Upper lobe of left lung (tissue), 4 donors: Measurements from ENCODE around the gene TMCC1.

Experiments
- EP300 ChIP-seq, 4 donors: sonication (generic); formaldehyde crosslinking; IDR thresholded peaks; one replicate each; pipeline ENCODE4 v1.5.1; 2017; ENCODE audit warnings: antibody characterized with exemption in 4 of 4, control low read depth in 2 of 4
- POLR2A ChIP-seq, 4 donors: fragments of 450-650 bp; IDR thresholded peaks; one replicate each; pipeline ENCODE4 v1.5.1; 2016 to 2017; ENCODE audit warnings: antibody characterized with exemption in 4 of 4, mild to moderate bottlenecking in 2 of 4
- TF ChIP-seq, protein P1 (sequence below), 6 experiments: fragments of 450-650 bp in 4 of 6; fragments of 200-600 bp in 2 of 6; sonication (generic) in 2 of 6; IDR thresholded peaks; one replicate each; pipeline ENCODE4 v1.5.1; 2016 to 2019; ENCODE audit warnings: antibody characterized with exemption in 6 of 6

DNA sequence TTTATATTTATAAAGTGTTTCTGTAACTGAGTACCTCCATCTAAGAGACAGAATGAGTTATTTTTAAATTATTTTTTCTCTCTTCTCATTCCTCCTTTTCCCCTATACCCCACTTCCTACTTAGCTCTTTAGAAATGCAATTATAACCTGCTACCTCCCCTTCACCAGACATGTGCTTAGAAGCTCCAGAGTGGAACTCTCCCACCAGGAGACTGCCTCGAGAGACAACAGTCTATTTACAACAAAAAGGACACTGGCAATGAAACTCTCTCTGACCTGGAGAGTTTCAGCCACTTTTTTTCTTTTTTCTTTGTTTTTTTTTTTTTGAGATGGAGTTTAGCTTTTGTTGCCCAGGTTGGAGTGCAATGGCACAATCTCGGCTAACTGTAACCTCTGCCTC, 177.7 kb downstream of the TMCC1 start:
- TF ChIP-seq, protein P1, sequence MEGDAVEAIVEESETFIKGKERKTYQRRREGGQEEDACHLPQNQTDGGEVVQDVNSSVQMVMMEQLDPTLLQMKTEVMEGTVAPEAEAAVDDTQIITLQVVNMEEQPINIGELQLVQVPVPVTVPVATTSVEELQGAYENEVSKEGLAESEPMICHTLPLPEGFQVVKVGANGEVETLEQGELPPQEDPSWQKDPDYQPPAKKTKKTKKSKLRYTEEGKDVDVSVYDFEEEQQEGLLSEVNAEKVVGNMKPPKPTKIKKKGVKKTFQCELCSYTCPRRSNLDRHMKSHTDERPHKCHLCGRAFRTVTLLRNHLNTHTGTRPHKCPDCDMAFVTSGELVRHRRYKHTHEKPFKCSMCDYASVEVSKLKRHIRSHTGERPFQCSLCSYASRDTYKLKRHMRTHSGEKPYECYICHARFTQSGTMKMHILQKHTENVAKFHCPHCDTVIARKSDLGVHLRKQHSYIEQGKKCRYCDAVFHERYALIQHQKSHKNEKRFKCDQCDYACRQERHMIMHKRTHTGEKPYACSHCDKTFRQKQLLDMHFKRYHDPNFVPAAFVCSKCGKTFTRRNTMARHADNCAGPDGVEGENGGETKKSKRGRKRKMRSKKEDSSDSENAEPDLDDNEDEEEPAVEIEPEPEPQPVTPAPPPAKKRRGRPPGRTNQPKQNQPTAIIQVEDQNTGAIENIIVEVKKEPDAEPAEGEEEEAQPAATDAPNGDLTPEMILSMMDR (IDR thresholded peaks at IDR 0.05) = no peak
- TF ChIP-seq POLR2A (IDR thresholded peaks at IDR 0.05) (no peak), EP300 (IDR thresholded peaks at IDR 0.05) (no peak)
